ENCODE results near the gene PER1. TPM values are rescaled to one million over a fixed set of nuclear protein-coding genes. Genes with fewer than 3 reads are reported as not detected.
A peak's percentile ranks its signal among the peaks of the same experiment; 100 is the strongest.

Gene PER1
- total RNA-seq, 6 experiments from 2014 or later, result 25.7 to 118 (median 55.2) TPM

DNA sequence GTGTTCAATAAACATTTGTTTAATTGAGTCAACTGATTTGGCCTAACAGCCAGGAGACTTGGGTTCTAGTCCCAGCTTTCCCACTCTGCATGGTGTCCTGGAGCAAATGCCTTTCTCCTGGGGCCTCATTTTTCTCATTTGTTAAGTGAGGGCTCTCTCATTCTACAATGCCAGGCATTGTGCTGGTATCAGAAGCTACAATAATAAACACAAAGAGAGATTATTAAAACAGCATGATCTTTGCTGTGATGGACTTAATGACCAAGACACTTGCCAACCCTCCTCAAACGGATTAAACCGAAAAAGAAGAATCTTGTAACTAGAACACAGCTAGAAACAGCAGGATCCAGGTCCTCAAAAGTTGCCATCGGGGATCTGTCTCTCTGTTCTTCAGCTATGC lies 15.3 kb upstream of the PER1 start:
- no peak for DNase-seq
- Histone ChIP-seq H3K27me3 (no peaks in the 10 kb centered on the region), H3K9me3 (no peaks in the 10 kb centered on the region), H3K4me3 (no peak overlapping the region), H3K36me3 (no peaks in the 10 kb centered on the region), H3K27ac (no peak overlapping the region), H3K4me1 (peaks cover 0 to 16% (median 14%) of the 10 kb centered on the region in 4 donors)
- TF ChIP-seq POLR2A (IDR thresholded peaks at IDR 0.05), result no peak
- TF ChIP-seq, protein P1, sequence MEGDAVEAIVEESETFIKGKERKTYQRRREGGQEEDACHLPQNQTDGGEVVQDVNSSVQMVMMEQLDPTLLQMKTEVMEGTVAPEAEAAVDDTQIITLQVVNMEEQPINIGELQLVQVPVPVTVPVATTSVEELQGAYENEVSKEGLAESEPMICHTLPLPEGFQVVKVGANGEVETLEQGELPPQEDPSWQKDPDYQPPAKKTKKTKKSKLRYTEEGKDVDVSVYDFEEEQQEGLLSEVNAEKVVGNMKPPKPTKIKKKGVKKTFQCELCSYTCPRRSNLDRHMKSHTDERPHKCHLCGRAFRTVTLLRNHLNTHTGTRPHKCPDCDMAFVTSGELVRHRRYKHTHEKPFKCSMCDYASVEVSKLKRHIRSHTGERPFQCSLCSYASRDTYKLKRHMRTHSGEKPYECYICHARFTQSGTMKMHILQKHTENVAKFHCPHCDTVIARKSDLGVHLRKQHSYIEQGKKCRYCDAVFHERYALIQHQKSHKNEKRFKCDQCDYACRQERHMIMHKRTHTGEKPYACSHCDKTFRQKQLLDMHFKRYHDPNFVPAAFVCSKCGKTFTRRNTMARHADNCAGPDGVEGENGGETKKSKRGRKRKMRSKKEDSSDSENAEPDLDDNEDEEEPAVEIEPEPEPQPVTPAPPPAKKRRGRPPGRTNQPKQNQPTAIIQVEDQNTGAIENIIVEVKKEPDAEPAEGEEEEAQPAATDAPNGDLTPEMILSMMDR (IDR thresholded peaks at IDR 0.05), result no peak
- WGBS (ENCODE audit: insufficient coverage, low coverage, low lambda C conversion rate, missing lambda C conversion rate), result 84% methylated on average over 3 of the region's 3 CpGs
- ATAC-seq, result no peak
- intact Hi-C loops (cut with DNase I), result no loop called here

- Histone ChIP-seq H3K4me3 (no peak overlapping the region), H3K36me3 (no peaks in the 10 kb centered on the region), H3K4me1 (peaks cover 0 to 18% (median 15%) of the 10 kb centered on the region in 4 donors), H3K27me3 (no peaks in the 10 kb centered on the region), H3K27ac (no peak overlapping the region), H3K9me3 (no peaks in the 10 kb centered on the region)
- intact Hi-C loops (cut with DNase I), result no loop called here
- WGBS (ENCODE audit: insufficient coverage, low coverage, low lambda C conversion rate, missing lambda C conversion rate), result 100% methylated on average over 1 of the region's 6 CpGs
- no peak for ATAC-seq
- TF ChIP-seq, protein P1 (IDR thresholded peaks at IDR 0.05), result no peak
- TF ChIP-seq POLR2A (IDR thresholded peaks at IDR 0.05), result no peak
- DNase-seq, result peak in 1 of 3 donors; percentile 16
Observed at GRCh38 chr17:8166731-8167130, 14.5 kb upstream of the PER1 start.

DNA sequence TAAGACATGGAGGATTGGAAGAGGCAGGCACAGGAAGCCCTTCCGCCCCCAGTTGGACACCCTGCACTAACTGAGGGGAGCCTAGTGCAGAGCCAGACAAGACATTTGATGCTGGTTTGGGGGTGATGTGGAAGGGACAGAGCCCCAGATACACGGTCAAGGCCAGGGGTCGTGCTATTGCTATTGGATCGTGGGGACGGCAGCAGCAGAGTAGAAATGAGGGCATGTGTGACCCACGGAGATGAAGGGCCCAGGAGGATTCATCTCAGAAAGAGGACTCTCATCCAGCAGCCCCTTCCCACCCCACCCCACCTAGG lies 12.6 kb upstream of the PER1 start:
- 56% methylated on average over 6 of the region's 6 CpGs for WGBS (ENCODE audit: insufficient coverage, low coverage, low lambda C conversion rate, missing lambda C conversion rate)
- Histone ChIP-seq H3K27ac (peak overlapping the region; percentile 99), H3K4me3 (no peak overlapping the region), H3K4me1 (peaks cover 0 to 25% (median 19%) of the 10 kb centered on the region in 4 donors), H3K36me3 (peaks cover 0 to 11% (median 0%) of the 10 kb centered on the region in 4 donors), H3K27me3 (no peaks in the 10 kb centered on the region), H3K9me3 (no peaks in the 10 kb centered on the region)
- ATAC-seq (no peak), DNase-seq (no peak)
- intact Hi-C loops (cut with DNase I), result no loop called here
- TF ChIP-seq, protein P1 (IDR thresholded peaks at IDR 0.05), result no peak
- no peak for TF ChIP-seq POLR2A (IDR thresholded peaks at IDR 0.05)

GRCh38 chr17:8163978-8164814 lies 12.0 kb upstream of the PER1 start:
- peak; percentile 50 to 72 (median 59) for ATAC-seq
- Histone ChIP-seq H3K27ac (peak overlapping the region; percentile 99), H3K4me3 (no peak overlapping the region), H3K9me3 (no peaks in the 10 kb centered on the region), H3K4me1 (peaks cover 0 to 27% (median 19%) of the 10 kb centered on the region in 4 donors), H3K36me3 (peaks cover 0 to 14% (median 0%) of the 10 kb centered on the region in 4 donors), H3K27me3 (no peaks in the 10 kb centered on the region)
- peak in 2 of 3 donors; percentile 76 to 82 for DNase-seq
- intact Hi-C loops (cut with DNase I), result no loop called here
- TF ChIP-seq POLR2A (IDR thresholded peaks at IDR 0.05), result peak; percentile 30
- TF ChIP-seq, protein P1 (IDR thresholded peaks at IDR 0.05), result no peak
- WGBS (ENCODE audit: insufficient coverage, low coverage, low lambda C conversion rate, missing lambda C conversion rate), result 12% methylated on average over 9 of the region's 13 CpGs
